Adrenal gland (tissue), 5 donors: Measurements from ENCODE around the gene CEP85L.

ENCODE experiments used
- POLR2A ChIP-seq, 2 donors: fragments of 450-650 bp; IDR thresholded peaks; one replicate each; pipeline ENCODE4 v1.6.1; 2017; ENCODE audit warnings: antibody characterized with exemption in 2 of 2, mild to moderate bottlenecking in 2 of 2, moderate library complexity in 1 of 2
- TF ChIP-seq, protein P1 (sequence below), 6 experiments: fragments of 450-650 bp in 4 of 6; fragments of 200-600 bp in 2 of 6; sonication (generic) in 1 of 6; IDR thresholded peaks; 1 replicate in 5 of 6; 2 replicates in 1 of 6; pipeline versions ENCODE4 v1.5.1 to v1.8.0; 2016 to 2021; ENCODE audit warnings: antibody characterized with exemption in 6 of 6, mild to moderate bottlenecking in 2 of 6, moderate library complexity in 1 of 6
- donor health status: DM: no; HTN: no; CAD: no.

GRCh38 chr6:118529756-118530155 is 121.6 kb downstream of the CEP85L start:
- TF ChIP-seq, protein P1, sequence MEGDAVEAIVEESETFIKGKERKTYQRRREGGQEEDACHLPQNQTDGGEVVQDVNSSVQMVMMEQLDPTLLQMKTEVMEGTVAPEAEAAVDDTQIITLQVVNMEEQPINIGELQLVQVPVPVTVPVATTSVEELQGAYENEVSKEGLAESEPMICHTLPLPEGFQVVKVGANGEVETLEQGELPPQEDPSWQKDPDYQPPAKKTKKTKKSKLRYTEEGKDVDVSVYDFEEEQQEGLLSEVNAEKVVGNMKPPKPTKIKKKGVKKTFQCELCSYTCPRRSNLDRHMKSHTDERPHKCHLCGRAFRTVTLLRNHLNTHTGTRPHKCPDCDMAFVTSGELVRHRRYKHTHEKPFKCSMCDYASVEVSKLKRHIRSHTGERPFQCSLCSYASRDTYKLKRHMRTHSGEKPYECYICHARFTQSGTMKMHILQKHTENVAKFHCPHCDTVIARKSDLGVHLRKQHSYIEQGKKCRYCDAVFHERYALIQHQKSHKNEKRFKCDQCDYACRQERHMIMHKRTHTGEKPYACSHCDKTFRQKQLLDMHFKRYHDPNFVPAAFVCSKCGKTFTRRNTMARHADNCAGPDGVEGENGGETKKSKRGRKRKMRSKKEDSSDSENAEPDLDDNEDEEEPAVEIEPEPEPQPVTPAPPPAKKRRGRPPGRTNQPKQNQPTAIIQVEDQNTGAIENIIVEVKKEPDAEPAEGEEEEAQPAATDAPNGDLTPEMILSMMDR (IDR thresholded peaks at IDR 0.05): no peak
- no peak for TF ChIP-seq POLR2A (IDR thresholded peaks at IDR 0.05)
